GM21529 (cell line): ENCODE data around the gene KLHDC7B.
A peak's percentile ranks its signal among the peaks of the same experiment; 100 is the strongest.
"Not testable (repeated sequence)": the region's sequence is repeated elsewhere in the genome, so short reads cannot be mapped to it uniquely, and the experiment has no call there.

ENCODE experiments used
- ATAC-seq: cut with Tn5 transposase; IDR thresholded peaks from one replicate; pipeline ENCODE4 v1.9.1; 2021; ENCODE audit not compliant: unreplicated experiment

KLHDC7B gene

DNA sequence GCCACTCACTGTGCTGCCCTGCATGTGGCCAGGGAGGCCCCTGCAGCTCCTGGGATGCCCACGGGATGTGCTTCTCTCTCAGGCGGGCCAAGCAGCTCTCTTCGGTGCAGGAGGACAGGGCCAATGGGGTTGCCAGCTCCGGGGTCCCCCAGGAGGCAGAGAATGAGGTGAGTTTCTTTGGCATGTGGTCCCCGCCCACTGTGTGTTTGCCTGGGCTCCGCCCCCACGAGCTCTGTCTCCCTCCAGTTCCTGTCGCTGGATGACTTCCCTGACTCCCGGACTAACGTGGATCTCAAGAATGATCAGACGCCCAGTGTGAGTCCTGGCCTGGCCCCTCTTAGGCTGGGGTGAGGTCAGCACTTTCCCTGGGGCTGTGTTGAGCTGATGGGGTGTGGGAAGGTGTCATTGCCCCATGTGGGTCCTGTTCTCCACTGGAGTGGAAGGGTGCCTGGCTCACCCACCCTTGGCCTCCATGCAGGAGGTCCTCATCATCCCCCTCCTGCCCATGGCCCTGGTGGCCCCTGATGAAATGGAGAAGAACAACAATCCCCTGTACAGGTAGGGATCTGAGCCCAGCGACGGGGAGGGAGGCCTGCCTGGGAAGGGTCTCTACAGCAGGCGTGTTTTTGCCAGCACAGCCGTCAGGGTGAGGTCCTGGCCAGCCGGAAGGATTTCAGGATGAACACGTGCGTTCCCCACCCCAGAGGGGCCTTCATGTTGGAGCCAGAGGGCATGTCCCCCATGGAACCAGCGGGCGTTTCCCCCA lies 28.0 kb upstream of the KLHDC7B start:
- ATAC-seq = no peak

GRCh38 chr22:50518606-50519005 lies 27.1 kb upstream of the KLHDC7B start:
- no peak for ATAC-seq

DNA sequence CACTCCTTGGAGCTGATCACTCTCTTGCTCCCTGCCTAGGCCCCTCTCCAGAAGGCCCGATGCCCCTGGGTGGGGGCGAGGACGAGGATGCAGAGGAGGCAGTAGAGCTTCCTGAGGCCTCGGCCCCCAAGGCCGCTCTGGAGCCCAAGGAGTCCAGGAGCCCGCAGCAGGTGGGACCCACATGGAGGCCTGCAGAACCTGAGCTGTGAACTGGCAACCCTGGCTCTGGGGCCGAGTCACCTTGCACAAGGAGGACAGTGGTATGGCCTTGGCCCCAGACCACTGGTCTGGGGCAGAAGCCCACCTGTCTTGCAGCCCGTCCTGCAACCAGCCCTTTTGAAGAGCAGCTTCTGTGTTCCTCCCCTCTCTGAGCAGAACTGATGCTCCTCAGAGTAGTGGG lies 26.5 kb upstream of the KLHDC7B start:
- no peak for ATAC-seq

DNA sequence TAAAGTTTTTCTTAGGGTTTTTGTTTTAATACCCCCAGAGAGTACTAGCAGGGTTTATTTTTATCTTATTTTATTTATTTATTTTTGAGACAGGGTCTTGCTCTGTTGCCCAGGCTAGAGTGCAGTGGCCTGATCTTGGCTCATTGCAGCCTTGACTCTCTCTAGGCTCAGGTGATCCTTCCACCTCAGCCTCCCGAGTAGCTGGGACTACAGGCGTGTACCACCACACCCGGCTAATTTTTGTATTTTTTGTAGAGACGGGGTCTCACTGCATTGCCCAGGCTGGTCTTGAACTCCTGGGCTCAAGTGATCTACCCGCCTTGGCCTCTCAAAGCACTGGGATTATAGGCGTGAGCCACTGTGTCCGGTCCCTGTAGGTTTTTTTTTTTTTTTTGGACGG lies 25.5 kb upstream of the KLHDC7B start:
- ATAC-seq = not testable (repeated sequence)

DNA sequence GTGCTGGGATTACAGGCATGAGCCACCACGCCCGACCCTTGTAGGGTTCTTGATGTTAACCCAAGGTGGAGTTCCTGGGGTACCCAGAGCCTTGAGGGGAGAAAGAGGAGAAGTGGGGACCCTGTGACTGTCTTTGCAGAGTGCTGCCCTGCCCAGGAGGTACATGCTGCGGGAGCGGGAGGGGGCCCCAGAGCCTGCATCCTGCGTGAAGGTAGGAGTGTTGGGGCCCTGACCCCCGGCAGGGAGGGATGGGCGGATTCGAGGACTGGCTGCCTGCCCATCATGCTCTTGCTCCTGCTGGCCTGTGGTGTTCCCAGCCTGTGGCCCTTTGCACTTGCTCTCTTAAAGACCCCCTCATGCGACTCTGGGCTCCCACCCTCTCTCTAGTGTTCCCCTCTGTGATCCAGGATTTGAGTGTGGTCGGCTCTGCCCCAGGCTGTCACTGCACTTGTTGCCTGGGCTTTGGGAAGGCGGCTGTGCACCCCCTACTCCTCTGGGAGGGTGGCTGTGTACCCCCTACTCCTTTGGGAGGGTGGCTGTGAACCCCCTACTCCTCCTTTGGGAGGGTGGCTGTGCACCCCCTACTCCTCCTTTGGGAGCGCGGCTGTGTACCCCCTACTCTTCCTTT lies 24.8 kb upstream of the KLHDC7B start:
- no peak for ATAC-seq

- ATAC-seq = no peak
These were observed 24.0 kb upstream of the KLHDC7B start for GRCh38 chr22:50521710-50522109.

DNA sequence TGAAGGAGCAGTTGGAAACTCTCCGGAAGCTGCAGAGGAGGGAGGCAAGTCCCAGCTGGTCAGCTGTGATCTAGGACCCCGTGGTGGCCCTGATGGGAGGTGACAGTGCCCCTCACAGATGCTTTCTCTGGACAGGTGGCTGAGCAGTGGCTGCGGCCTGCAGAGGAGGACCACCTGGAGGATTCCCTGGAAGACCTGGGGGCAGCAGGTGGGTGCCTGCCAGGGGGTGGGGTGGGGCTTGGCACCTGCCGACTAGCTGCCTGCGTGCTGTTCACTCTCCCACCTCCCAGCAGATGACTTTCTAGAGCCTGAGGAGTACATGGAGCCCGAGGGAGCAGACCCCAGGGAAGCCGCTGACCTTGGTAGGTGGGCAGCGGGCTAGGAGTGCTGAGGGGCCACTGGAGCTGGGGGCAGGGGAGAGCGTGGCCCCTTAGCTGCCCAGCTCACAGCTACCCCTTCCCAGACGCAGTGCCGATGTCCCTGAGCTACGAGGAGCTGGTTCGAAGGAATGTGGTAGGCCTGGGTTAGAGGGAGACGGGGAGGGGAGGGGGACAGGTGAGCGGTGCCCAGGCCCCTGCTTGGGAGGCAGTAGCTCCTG lies 23.4 kb upstream of the KLHDC7B start:
- no peak for ATAC-seq

DNA sequence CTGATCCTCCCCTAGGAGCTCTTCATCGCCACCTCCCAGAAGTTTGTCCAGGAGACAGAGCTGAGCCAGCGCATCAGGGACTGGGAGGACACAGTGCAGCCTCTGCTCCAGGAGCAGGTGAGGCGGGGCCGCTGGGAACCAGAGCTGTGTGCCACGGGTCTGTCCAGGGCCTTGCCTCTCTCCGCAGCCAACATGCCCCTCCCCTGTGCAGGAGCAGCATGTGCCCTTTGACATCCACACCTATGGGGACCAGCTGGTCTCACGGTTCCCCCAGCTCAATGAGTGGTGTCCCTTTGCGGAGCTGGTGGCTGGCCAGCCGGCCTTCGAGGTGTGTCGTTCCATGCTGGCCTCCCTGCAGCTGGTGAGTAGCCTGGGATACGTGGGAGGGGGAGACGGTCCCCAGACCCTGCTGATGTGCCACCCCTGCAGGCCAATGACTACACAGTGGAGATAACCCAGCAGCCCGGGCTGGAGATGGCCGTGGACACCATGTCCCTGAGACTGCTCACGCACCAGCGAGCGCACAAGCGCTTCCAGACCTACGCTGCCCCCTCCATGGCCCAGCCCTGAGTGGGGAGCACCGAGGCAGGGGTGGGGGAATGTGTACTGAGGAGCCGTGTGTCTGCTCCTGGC lies 22.8 kb upstream of the KLHDC7B start:
- no peak for ATAC-seq

DNA sequence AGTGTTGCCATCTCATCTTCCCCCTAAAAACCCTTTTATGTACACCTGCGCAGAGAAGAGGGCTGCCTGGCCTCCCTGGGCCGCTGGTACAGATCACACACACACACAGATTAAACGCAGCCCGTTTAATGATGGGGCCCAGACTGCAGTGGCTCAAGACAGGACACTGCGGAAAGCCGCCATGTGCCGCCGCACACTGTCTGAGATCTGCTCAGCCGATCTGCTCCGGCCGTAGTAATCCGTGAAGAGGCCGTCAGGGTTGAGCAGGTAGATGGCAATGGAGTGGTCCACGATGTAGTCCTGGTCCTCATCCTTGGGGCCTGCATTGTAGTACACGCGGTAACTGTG lies 22.3 kb upstream of the KLHDC7B start:
- no peak for ATAC-seq

GRCh38 chr22:50523806-50524675 lies 21.7 kb upstream of the KLHDC7B start:
- ATAC-seq = no peak

- no peak for ATAC-seq
These were observed 21.0 kb upstream of the KLHDC7B start for GRCh38 chr22:50524676-50525103.

DNA sequence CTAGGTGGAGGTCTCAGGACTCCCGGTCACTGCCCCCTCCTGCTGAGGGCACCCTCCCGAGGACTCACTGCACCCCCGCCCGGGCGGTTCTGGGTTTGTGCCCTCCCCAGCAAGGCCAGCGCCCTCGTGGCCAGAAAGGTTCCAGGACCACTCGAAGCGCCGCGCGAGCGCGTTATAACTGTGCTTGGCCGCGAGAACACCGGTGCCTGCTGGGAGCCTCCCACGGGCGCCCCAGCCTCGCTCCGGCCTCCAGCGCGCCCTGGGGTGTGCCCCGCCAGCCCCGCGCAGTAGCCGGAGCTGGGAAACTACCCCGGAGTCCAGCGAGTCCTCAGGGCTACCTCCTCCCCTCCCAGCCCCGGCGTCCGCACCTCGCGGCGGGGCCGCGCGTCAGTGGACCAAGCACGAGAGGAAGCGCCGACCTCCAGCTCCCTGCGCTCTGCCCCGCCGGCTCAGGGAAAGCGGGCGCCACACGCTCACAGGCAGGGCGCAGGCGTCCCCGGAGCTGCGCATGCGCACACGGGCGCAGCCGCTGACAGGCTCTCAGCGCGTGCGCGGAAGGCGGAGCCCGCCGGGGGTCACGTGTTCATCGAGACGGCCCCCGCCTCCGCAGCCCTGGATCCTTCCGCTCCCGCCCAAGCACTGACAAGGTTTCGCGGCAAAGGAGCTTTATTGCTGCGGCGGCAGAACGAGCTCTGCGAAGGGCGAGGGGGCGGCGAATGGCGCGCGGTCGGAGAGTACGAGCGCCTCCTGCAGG lies 20.4 kb upstream of the KLHDC7B start, which contains the start of gene SCO2:
SCO2 (minus strand) TSS at position 495 of the 754 bp plus-strand sequence. CDS start 1,187 bp downstream, outside the sequence.
- ATAC-seq = peak; percentile 31

GRCh38 chr22:50525858-50526107 lies 19.9 kb upstream of the KLHDC7B start:
- no peak for ATAC-seq

- peak; percentile 23 for ATAC-seq
These were observed 19.4 kb upstream of the KLHDC7B start for GRCh38 chr22:50526108-50526833.

DNA sequence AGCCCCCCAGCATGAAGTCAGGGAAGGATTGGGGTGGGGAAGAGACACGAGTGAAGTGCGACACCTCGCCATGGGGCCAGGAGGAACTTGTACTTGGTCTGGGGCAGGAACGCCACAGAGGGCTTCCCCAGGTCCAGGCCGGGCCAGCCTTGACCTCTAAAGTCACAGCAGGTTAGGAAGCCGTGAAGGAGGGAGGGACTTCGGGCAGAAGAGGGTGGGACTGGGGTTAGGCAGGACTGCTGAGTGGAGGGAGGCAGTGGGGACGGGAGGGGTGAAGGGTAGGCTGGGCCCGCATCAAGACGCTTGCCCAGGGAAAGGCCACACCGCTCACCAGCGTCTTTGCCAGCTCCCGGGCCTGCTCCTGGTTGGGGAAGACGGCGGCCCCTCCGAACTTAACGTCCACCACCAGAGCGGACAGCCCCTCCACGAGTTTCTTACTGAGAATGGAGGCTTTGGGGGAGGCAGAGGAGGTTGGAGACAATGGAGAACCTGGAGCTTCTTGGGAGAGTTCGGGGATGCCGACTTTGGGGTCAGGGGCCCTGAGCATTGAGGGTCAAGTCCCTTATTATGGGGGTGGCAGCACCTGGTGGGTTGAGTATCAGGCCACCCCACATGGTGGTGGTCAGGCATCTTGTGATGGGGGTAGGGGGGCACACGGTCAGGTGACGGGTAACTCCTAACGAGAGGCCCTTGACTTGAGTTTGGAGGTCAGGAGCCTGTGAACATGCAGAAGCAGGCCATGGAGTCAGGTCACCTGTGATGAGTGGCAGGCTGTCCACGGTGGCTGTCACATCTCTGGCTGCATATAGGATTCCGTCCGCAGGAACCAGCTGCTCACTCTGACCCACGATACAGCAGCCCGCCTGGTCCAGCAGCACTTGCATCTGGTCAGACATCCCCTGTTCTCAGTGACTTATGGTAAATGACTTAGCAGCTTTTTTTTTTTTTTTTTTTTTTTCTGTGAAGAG lies 18.6 kb upstream of the KLHDC7B start:
- ATAC-seq = peak; percentile 18

DNA sequence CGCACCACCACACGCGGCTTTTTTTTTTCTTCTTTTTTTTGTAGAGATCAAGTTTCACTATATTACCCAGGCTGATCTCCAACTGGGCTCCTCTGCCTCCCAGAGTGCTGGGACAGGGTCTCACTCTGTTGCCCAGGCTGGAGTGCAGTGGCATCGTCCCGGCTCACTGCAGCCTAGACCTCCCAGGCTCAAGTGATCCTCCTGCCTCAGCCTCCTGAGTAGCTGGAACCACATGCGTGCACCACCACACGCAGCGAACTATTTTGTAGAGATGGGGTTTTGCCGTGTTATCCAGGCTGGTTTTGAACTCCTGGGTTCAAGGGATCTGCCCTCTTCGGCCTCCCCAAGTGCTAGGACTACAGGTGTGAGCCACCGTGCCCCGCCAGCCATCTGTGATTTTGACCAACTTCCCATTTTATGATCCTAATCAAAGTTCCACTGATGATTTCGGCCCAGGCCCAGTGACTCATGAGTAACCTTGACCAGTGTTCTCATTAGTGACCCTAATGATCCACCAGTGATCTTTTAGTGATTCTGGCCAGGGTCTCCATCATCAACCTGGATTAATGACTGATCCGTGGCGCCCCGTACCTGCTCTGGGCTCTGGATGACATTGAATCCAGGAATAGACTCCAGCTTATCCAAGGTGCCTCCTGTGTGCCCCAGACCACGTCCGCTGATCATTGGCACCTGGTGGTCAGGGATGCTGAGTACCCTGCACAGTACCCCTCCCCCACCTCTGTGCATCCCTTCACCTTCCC lies 17.6 kb upstream of the KLHDC7B start:
- no peak for ATAC-seq

- ATAC-seq = no peak
These were observed 16.9 kb upstream of the KLHDC7B start for GRCh38 chr22:50528682-50529415.
